CD4-positive, alpha-beta memory T cell (primary cell): Measurements from ENCODE around the gene TUT1. TPM values are rescaled to one million over a fixed set of nuclear protein-coding genes. Genes with fewer than 3 reads are reported as not detected.

ENCODE experiments used
- CTCF ChIA-PET: fragments of 350-600 bp; sonication (Branson Sonifier 250); formaldehyde crosslinking; loops from one replicate; lab custom pipeline; 2021; ENCODE audit warnings: inconsistent platforms; ENCODE audit not compliant: partially characterized antibody; lab: Charles Lee
- POLR2A ChIA-PET: fragments of 350-600 bp; sonication (Branson Sonifier 250); formaldehyde crosslinking; loops from one replicate; lab custom pipeline; 2021; ENCODE audit not compliant: partially characterized antibody; lab: Charles Lee
- DNase-seq, 5 donors: peaks; one replicate each; pipeline versions ENCODE4 v3.0.0 to v3.0.0-alpha.2; 2020 to 2022; ENCODE audit warnings: mixed read lengths in 1 of 5
- H3K27ac ChIP-seq: one replicate; pipeline ENCODE4 v1.7.0; 2013; ENCODE audit warnings: low read depth, low read length
- H3K27me3 ChIP-seq: 2 replicates; pipeline ENCODE4 v1.7.0; 2013; ENCODE audit warnings: mild to moderate bottlenecking, low read length, moderate library complexity; ENCODE audit not compliant: insufficient read depth
- H3K36me3 ChIP-seq: 2 replicates; pipeline ENCODE4 v1.7.0; 2013; ENCODE audit warnings: mild to moderate bottlenecking, low read length, moderate library complexity; ENCODE audit not compliant: insufficient read depth
- H3K4me1 ChIP-seq: 2 replicates; pipeline ENCODE4 v1.7.0; 2013; ENCODE audit warnings: mild to moderate bottlenecking, low read length, moderate library complexity; ENCODE audit not compliant: insufficient read depth
- H3K4me3 ChIP-seq, 2 donors: one replicate each; pipeline ENCODE4 v1.7.0; 2013; ENCODE audit warnings: low read length in 2 of 2, mild to moderate bottlenecking in 1 of 2
- H3K9me3 ChIP-seq, 2 donors: one replicate each; pipeline ENCODE4 v1.7.0; 2013; ENCODE audit warnings: low read length in 2 of 2, control low read depth in 1 of 2; ENCODE audit not compliant: control insufficient read depth in 1 of 2
- H3K27ac Mint-ChIP-seq, 7 donors: one replicate each; pipeline ENCODE4 v1.8.0; 2020 to 2021; ENCODE audit warnings: mixed read lengths in 7 of 7, mild to moderate bottlenecking in 6 of 7, inconsistent platforms in 3 of 7, moderate library complexity in 3 of 7
- H3K27me3 Mint-ChIP-seq, 2 donors: one replicate each; pipeline ENCODE4 v1.8.0; 2020 to 2021; ENCODE audit warnings: mixed read lengths in 2 of 2
- H3K36me3 Mint-ChIP-seq, 2 donors: one replicate each; pipeline ENCODE4 v1.8.0; 2020 to 2021; ENCODE audit warnings: mixed read lengths in 2 of 2, inconsistent platforms in 1 of 2, mild to moderate bottlenecking in 1 of 2
- H3K4me1 Mint-ChIP-seq, 4 donors: one replicate each; pipeline ENCODE4 v1.8.0; 2020 to 2021; ENCODE audit warnings: mixed read lengths in 4 of 4, mild to moderate bottlenecking in 1 of 4
- H3K4me3 Mint-ChIP-seq, 8 donors: one replicate each; pipeline ENCODE4 v1.8.0; 2020 to 2021; ENCODE audit warnings: mixed read lengths in 8 of 8, mild to moderate bottlenecking in 7 of 8, moderate library complexity in 6 of 8, inconsistent platforms in 3 of 8
- H3K9me3 Mint-ChIP-seq, 8 donors: one replicate each; pipeline ENCODE4 v1.8.0; 2020 to 2021; ENCODE audit warnings: mixed read lengths in 8 of 8, mild to moderate bottlenecking in 5 of 8, inconsistent platforms in 3 of 8, moderate library complexity in 1 of 8
- intact Hi-C: fragments of 100-400 bp; cut with micrococcal nuclease; formaldehyde crosslinking; loops from one replicate; pipeline ENCODE4 v1.15.1; 2023
- polyA plus RNA-seq, 2 donors: library from polyadenylated mRNA; unstranded; fragments of 300-500 nt; fragmentation: Illumina TruSeq; gene quantifications; one replicate each; pipeline ENCODE4 v1.2.3, GENCODE V29; 2021
- total RNA-seq, 2 experiments: library from RNA; stranded (reverse); gene quantifications; one replicate each; pipeline ENCODE4 v1.2.3, GENCODE V29; 2021

The TUT1 gene
- total and polyA plus RNA-seq, 4 experiments from 2014 or later = 14.6 to 38.1 (median 28.7) TPM

GRCh38 chr11:62555464-62556107 lies 35.7 kb downstream of the TUT1 start:
- Mint-ChIP-seq H3K36me3 (peaks cover 12 to 22% of the 10 kb centered on the region in 2 donors), H3K4me1 (peaks cover 78 to 100% (median 88%) of the 10 kb centered on the region in 4 donors), H3K27me3 (peaks cover 0 to 2% of the 10 kb centered on the region in 2 donors), H3K27ac (peak overlapping the region; percentile 98 to 100 (median 100)), H3K4me3 (peak overlapping the region; percentile 82 to 91 (median 90)), H3K9me3 (peaks cover 0 to 4% (median 0%) of the 10 kb centered on the region in 8 donors)
- intact Hi-C loops = loop anchor here (1.0 to 10.0 kb wide), 3 partner anchors 9 to 299 kb away; partner anchors contain the start of genes AHNAK and EEF1G
- peaks cover 100% of the 10 kb centered on the region for H3K4me1 ChIP-seq
- H3K4me3 ChIP-seq = peak overlapping the region; percentile 37 to 75
- H3K27ac ChIP-seq = peak overlapping the region; percentile 95
- peak; percentile 88 to 94 (median 92) for DNase-seq
- no peaks in the 10 kb centered on the region for H3K9me3 ChIP-seq
- peaks cover 7% of the 10 kb centered on the region for H3K36me3 ChIP-seq
- CTCF ChIA-PET = interaction anchor here (1.1 to 14.9 kb wide), 6 partner anchors 9 to 162 kb away, joined by 3 to 450 read pairs (median 48); partner anchors contain the start of genes AHNAK, SCGB1A1 and TUT1
- POLR2A ChIA-PET = interaction anchor here (0.5 to 12.5 kb wide), 24 partner anchors 12 to 526 kb away, joined by 3 to 751 read pairs (median 4); partner anchors contain the start of genes AHNAK, B3GAT3, C11orf98 and CSKMT
- H3K27me3 ChIP-seq = no peaks in the 10 kb centered on the region

GRCh38 chr11:62554387-62555167 lies 36.7 kb downstream of the TUT1 start:
- Histone ChIP-seq H3K9me3 (no peaks in the 10 kb centered on the region), H3K4me3 (peak overlapping the region; percentile 4 to 75), H3K36me3 (no peaks in the 10 kb centered on the region), H3K27ac (peak overlapping the region; percentile 95), H3K27me3 (no peaks in the 10 kb centered on the region), H3K4me1 (peaks cover 100% of the 10 kb centered on the region)
- Mint-ChIP-seq H3K27ac (peak overlapping the region; percentile 98 to 100 (median 100)), H3K9me3 (peaks cover 0 to 4% (median 0%) of the 10 kb centered on the region in 8 donors), H3K36me3 (peaks cover 6 to 12% of the 10 kb centered on the region in 2 donors), H3K4me3 (peak overlapping the region; percentile 26 to 91 (median 90)), H3K4me1 (peaks cover 75 to 100% (median 87%) of the 10 kb centered on the region in 4 donors), H3K27me3 (peaks cover 0 to 2% of the 10 kb centered on the region in 2 donors)
- ChIA-PET CTCF (interaction anchor here (1.3 to 14.9 kb wide), 6 partner anchors 15 to 161 kb away, joined by 3 to 450 read pairs (median 49); partner anchors contain the start of gene SCGB1A1), POLR2A (interaction anchor here (0.6 to 12.5 kb wide), 20 partner anchors 14 to 301 kb away, joined by 3 to 751 read pairs (median 6); partner anchors contain the start of genes AHNAK, B3GAT3, C11orf98 and CSKMT)
- intact Hi-C loops = loop anchor here (10.0 kb wide), 1 partner anchor 300 kb away; no protein-coding TSS in a partner anchor
- DNase-seq = no peak

- intact Hi-C loops = loop anchor here (1.0 to 10.0 kb wide), 2 partner anchors 37 to 301 kb away; partner anchors contain the start of gene TUT1
- Mint-ChIP-seq H3K36me3 (peaks cover 0 to 5% of the 10 kb centered on the region in 2 donors), H3K4me3 (peak overlapping the region in 7 of 8 donors; percentile 67 to 91 (median 90)), H3K27ac (peak overlapping the region; percentile 98 to 100 (median 100)), H3K4me1 (peaks cover 70 to 97% (median 82%) of the 10 kb centered on the region in 4 donors), H3K9me3 (peaks cover 0 to 4% (median 0%) of the 10 kb centered on the region in 8 donors), H3K27me3 (peaks cover 0 to 2% of the 10 kb centered on the region in 2 donors)
- ChIA-PET POLR2A (interaction anchor here (0.7 to 12.5 kb wide), 14 partner anchors 13 to 301 kb away, joined by 3 to 751 read pairs (median 12); partner anchors contain the start of genes AHNAK, EEF1G, HNRNPUL2 and INTS5), CTCF (interaction anchor here (1.3 to 14.9 kb wide), 5 partner anchors 12 to 131 kb away, joined by 3 to 450 read pairs (median 7); partner anchors contain the start of gene SCGB1A1)
- no peaks in the 10 kb centered on the region for H3K36me3 ChIP-seq
- no peaks in the 10 kb centered on the region for H3K27me3 ChIP-seq
- peak overlapping the region; percentile 95 for H3K27ac ChIP-seq
- H3K9me3 ChIP-seq = no peaks in the 10 kb centered on the region
- DNase-seq = peak in 1 of 5 donors; percentile 72
- peak overlapping the region in 1 of 2 donors; percentile 34 for H3K4me3 ChIP-seq
- H3K4me1 ChIP-seq = peaks cover 96% of the 10 kb centered on the region
Measured at GRCh38 chr11:62553839-62554361, 37.4 kb downstream of the TUT1 start.

- Mint-ChIP-seq H3K27ac (peak overlapping the region; percentile 98 to 100 (median 100)), H3K9me3 (peaks cover 0 to 4% (median 0%) of the 10 kb centered on the region in 8 donors), H3K36me3 (peaks cover 0 to 5% of the 10 kb centered on the region in 2 donors), H3K4me1 (peaks cover 71 to 97% (median 84%) of the 10 kb centered on the region in 4 donors), H3K4me3 (peak overlapping the region; percentile 63 to 91 (median 90)), H3K27me3 (peaks cover 0 to 2% of the 10 kb centered on the region in 2 donors)
- peak overlapping the region; percentile 95 for H3K27ac ChIP-seq
- no peaks in the 10 kb centered on the region for H3K36me3 ChIP-seq
- peak overlapping the region in 1 of 2 donors; percentile 34 for H3K4me3 ChIP-seq
- no peaks in the 10 kb centered on the region for H3K9me3 ChIP-seq
- H3K4me1 ChIP-seq = peaks cover 91% of the 10 kb centered on the region
- POLR2A ChIA-PET = interaction anchor here (0.5 to 12.5 kb wide), 24 partner anchors 13 to 328 kb away, joined by 3 to 751 read pairs (median 5); partner anchors contain the start of genes AHNAK, BSCL2, EEF1G and GNG3
- intact Hi-C loops = loop anchor here (1.0 to 10.0 kb wide), 2 partner anchors 38 to 302 kb away; partner anchors contain the start of gene TUT1
- H3K27me3 ChIP-seq = no peaks in the 10 kb centered on the region
- peak; percentile 73 to 86 (median 82) for DNase-seq
- CTCF ChIA-PET = interaction anchor here (0.9 to 14.9 kb wide), 9 partner anchors 7 to 158 kb away, joined by 3 to 450 read pairs (median 6); partner anchors contain the start of gene SCGB1A1
Measured at GRCh38 chr11:62553080-62553838, 38.1 kb downstream of the TUT1 start.

- H3K4me3 ChIP-seq = peak overlapping the region in 1 of 2 donors; percentile 34
- peaks cover 74 to 97% (median 85%) of the 10 kb centered on the region in 4 donors for H3K4me1 Mint-ChIP-seq
- ChIA-PET POLR2A (interaction anchor here (0.8 to 12.5 kb wide), 30 partner anchors 7 to 329 kb away, joined by 3 to 751 read pairs (median 5); partner anchors contain the start of genes AHNAK, BSCL2, C11orf98 and CSKMT), CTCF (interaction anchor here (0.9 to 14.9 kb wide), 12 partner anchors 8 to 309 kb away, joined by 3 to 450 read pairs (median 5); partner anchors contain the start of genes MTA2, SCGB1A1 and TUT1)
- H3K4me3 Mint-ChIP-seq = peak overlapping the region; percentile 82 to 91 (median 90)
- H3K9me3 Mint-ChIP-seq = peaks cover 0 to 4% (median 0%) of the 10 kb centered on the region in 8 donors
- peak overlapping the region; percentile 95 for H3K27ac ChIP-seq
- peaks cover 0 to 8% of the 10 kb centered on the region in 2 donors for H3K36me3 Mint-ChIP-seq
- no peaks in the 10 kb centered on the region for H3K9me3 ChIP-seq
- peak overlapping the region; percentile 98 to 100 (median 100) for H3K27ac Mint-ChIP-seq
- H3K36me3 ChIP-seq = no peaks in the 10 kb centered on the region
- peaks cover 0 to 2% of the 10 kb centered on the region in 2 donors for H3K27me3 Mint-ChIP-seq
- peaks cover 91% of the 10 kb centered on the region for H3K4me1 ChIP-seq
- intact Hi-C loops = loop anchor here (1.0 to 10.0 kb wide), 2 partner anchors 39 to 302 kb away; partner anchors contain the start of gene TUT1
- no peaks in the 10 kb centered on the region for H3K27me3 ChIP-seq
- peak in 1 of 5 donors; percentile 40 for DNase-seq
Measured at GRCh38 chr11:62552485-62553079, 38.7 kb downstream of the TUT1 start.
